Keratinocyte (primary cell): ENCODE results near the gene ARL15. TPM values are rescaled to one million over a fixed set of nuclear protein-coding genes. Genes with fewer than 3 reads are reported as not detected.

ENCODE experiments used
- DNase-seq: peaks from one replicate; pipeline ENCODE4 v3.0.0-alpha.2; 2011; ENCODE audit warnings: low read depth, missing footprints, low spot score
- FAIRE-seq: peaks from 2 replicates; lab custom pipeline; 2011; peaks lifted over from hg19 to GRCh38; lab: Jason Lieb, UNC
- H2AFZ ChIP-seq: 2 replicates; pipeline ENCODE4 v1.6.0; 2012; ENCODE audit warnings: low read length, control low read depth, inconsistent platforms; ENCODE audit not compliant: control insufficient read depth
- H3K27ac ChIP-seq: 2 replicates; pipeline ENCODE4 v1.5.1; 2011; ENCODE audit warnings: low read length; ENCODE audit not compliant: control insufficient read depth, insufficient read depth
- H3K27me3 ChIP-seq: 3 replicates; pipeline ENCODE4 v1.6.0; 2011; ENCODE audit warnings: low read length; ENCODE audit not compliant: control insufficient read depth, insufficient read depth; ENCODE audit errors: extremely low read depth
- H3K36me3 ChIP-seq, 2 experiments: 2 replicates in 1 of 2; 3 replicates in 1 of 2; pipeline ENCODE4 v1.5.1; 2011; ENCODE audit warnings: low read length in 2 of 2, mild to moderate bottlenecking in 1 of 2; ENCODE audit not compliant: control insufficient read depth in 2 of 2, insufficient read depth in 2 of 2; ENCODE audit errors: extremely low read depth in 1 of 2
- H3K4me1 ChIP-seq: 3 replicates; pipeline ENCODE4 v1.5.1; 2011; ENCODE audit warnings: low read length; ENCODE audit not compliant: control insufficient read depth, insufficient read depth; ENCODE audit errors: extremely low read depth
- H3K4me2 ChIP-seq: 3 replicates; pipeline ENCODE4 v1.6.0; 2011; ENCODE audit warnings: low read depth, low read length; ENCODE audit not compliant: control insufficient read depth, insufficient read depth; ENCODE audit errors: extremely low read depth
- H3K4me3 ChIP-seq, 3 experiments: fragments of 200-600 bp in 1 of 3; sonication (generic) in 1 of 3; 2 replicates in 2 of 3; 3 replicates in 1 of 3; pipeline ENCODE4 v1.5.1; 2011 to 2016; ENCODE audit warnings: low read length in 3 of 3, mild to moderate bottlenecking in 3 of 3, control low read depth in 2 of 3, inconsistent platforms in 1 of 3, low read depth in 1 of 3, mixed read lengths in 1 of 3, mixed run types in 1 of 3, moderate library complexity in 1 of 3; ENCODE audit not compliant: control insufficient read depth in 2 of 3, insufficient read depth in 2 of 3; ENCODE audit errors: extremely low read depth in 1 of 3
- H3K79me2 ChIP-seq: 2 replicates; pipeline ENCODE4 v1.6.0; 2012; ENCODE audit warnings: low read length; ENCODE audit not compliant: control insufficient read depth, insufficient read depth
- H3K9ac ChIP-seq: 3 replicates; pipeline ENCODE4 v1.6.0; 2011; ENCODE audit warnings: low read length; ENCODE audit not compliant: control insufficient read depth, insufficient read depth; ENCODE audit errors: extremely low read depth
- H3K9me1 ChIP-seq: 3 replicates; pipeline ENCODE4 v1.6.0; 2011; ENCODE audit warnings: low read length; ENCODE audit not compliant: control insufficient read depth, insufficient read depth; ENCODE audit errors: extremely low read depth
- H3K9me3 ChIP-seq: 2 replicates; pipeline ENCODE4 v1.5.1; 2012; ENCODE audit warnings: low read depth, low read length; ENCODE audit not compliant: control insufficient read depth
- H4K20me1 ChIP-seq: 3 replicates; pipeline ENCODE4 v1.6.0; 2011; ENCODE audit warnings: low read length; ENCODE audit not compliant: control insufficient read depth, insufficient read depth; ENCODE audit errors: extremely low read depth
- EZH2 ChIP-seq: IDR thresholded peaks from one replicate; pipeline ENCODE4 v1.6.1; 2012; ENCODE audit warnings: inconsistent platforms, mild to moderate bottlenecking, low read length, moderate library complexity
- dilution Hi-C: fragments of 300-500 bp; cut with MboI; formaldehyde crosslinking; loops from one replicate; pipeline ENCODE4 v1.7.0; 2020; ENCODE audit warnings: low sequenced_read_pairs; ENCODE audit not compliant: extremely low pct_ligation_motif_present
- polyA plus RNA-seq, 5 experiments: library from polyadenylated mRNA; depleted of rRNA in 3 of 5; stranded (reverse) in 3 of 5; stranded (forward) in 1 of 5; unstranded in 1 of 5; fragments of >200 nt; gene quantifications; 1 replicate in 1 of 5; 2 replicates in 3 of 5; 3 replicates in 1 of 5; pipeline versions ENCODE4 v1.2.1 to v1.2.3, GENCODE V29; 2011 to 2012; ENCODE audit warnings: missing spikeins in 2 of 5, low read depth in 1 of 5, low replicate concordance in 1 of 5
- TF ChIP-seq, protein P1 (sequence below), 3 experiments: IDR thresholded peaks in 1 of 3; conservative IDR thresholded peaks in 1 of 3; optimal IDR thresholded peaks in 1 of 3; 2 replicates in 2 of 3; 3 replicates in 1 of 3; pipeline versions ENCODE3 to v1.5.1; 2011; ENCODE audit warnings: low read length in 3 of 3, mild to moderate bottlenecking in 3 of 3, moderate library complexity in 2 of 3, control low read depth in 1 of 3, inconsistent platforms in 1 of 3; ENCODE audit not compliant: insufficient read depth in 2 of 3; ENCODE audit errors: extremely low read depth in 1 of 3

Gene ARL15
- polyA plus RNA-seq, 1 donor (not counting 4 experiments of a cell fraction or from before 2014, with no cell fraction given) = 19.7 TPM

DNA sequence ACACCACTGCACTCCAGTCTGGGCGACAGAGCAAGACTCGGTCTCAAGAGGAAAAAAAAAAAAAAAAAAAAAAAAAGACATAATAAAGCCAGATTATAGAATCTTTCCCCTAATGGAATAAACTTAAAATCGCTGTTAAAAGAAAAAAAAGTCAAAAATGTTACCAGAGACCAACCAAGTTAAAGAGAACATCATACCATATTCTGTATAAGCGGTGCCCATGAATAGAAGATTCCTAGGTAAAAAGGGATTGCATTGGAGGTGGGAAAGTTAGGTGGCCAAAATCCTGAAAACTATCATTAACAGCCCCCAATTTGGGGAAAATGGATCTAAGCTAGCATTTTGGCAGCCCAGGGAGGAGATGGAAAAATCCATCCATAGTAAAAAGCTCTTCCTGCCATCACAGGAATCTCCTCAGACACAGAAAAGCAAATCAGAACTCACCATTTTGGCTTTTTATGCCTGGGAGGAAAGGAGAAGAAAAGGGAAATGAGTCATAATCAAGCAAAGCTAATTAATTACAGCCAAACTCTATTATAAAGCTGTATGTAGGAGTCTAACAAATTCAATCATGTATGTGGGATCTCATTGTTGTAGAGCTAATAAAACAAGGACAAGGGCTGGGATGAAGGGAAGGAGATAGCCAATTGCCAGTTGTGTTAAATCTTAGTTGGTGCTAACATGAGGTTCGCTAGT, 363.8 kb downstream of the ARL15 start:
- dilution Hi-C loops = no loop called here
- no peaks in the 10 kb centered on the region for H3K27me3 ChIP-seq

DNA sequence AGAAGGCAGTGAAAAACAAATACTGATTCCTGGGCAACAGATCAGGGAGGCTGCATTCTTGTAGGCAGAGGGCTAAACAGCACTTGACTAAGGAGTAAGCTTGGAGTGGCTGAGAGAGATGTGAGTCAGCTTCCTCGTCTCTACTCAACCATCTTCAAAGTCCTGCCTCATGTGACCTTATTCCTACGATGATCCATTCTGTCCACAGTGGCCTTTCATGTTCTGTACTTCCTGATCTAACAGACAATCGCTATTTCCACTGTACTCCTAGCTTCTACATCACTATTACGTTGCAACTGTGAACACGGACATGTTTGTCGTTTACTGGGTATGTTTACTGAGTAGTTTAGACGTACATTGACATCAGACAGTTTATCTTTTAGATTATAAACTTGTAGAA, 365.4 kb downstream of the ARL15 start:
- no peaks in the 10 kb centered on the region for H3K9me3 ChIP-seq
- H3K4me2 ChIP-seq = no peak overlapping the region
- peaks cover 4% of the 10 kb centered on the region for H3K4me1 ChIP-seq
- H3K27me3 ChIP-seq = no peaks in the 10 kb centered on the region
- H3K79me2 ChIP-seq = no peaks in the 10 kb centered on the region
- no peak overlapping the region for H2AFZ ChIP-seq
- H3K9me1 ChIP-seq = no peaks in the 10 kb centered on the region
- TF ChIP-seq, protein P1, sequence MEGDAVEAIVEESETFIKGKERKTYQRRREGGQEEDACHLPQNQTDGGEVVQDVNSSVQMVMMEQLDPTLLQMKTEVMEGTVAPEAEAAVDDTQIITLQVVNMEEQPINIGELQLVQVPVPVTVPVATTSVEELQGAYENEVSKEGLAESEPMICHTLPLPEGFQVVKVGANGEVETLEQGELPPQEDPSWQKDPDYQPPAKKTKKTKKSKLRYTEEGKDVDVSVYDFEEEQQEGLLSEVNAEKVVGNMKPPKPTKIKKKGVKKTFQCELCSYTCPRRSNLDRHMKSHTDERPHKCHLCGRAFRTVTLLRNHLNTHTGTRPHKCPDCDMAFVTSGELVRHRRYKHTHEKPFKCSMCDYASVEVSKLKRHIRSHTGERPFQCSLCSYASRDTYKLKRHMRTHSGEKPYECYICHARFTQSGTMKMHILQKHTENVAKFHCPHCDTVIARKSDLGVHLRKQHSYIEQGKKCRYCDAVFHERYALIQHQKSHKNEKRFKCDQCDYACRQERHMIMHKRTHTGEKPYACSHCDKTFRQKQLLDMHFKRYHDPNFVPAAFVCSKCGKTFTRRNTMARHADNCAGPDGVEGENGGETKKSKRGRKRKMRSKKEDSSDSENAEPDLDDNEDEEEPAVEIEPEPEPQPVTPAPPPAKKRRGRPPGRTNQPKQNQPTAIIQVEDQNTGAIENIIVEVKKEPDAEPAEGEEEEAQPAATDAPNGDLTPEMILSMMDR (optimal IDR thresholded peaks at IDR 0.05 in 1 of 3, IDR thresholded peaks at IDR 0.05 in 1 of 3, conservative IDR thresholded peaks at IDR 0.05 in 1 of 3; ENCODE audit: extremely low read depth in 1 of 3, insufficient read depth in 2 of 3, low read length in 3 of 3) = no peak
- TF ChIP-seq EZH2 = no peak
- dilution Hi-C loops = no loop called here
- FAIRE-seq = no peak
- H3K4me3 ChIP-seq = no peak overlapping the region
- no peak for DNase-seq
- no peak overlapping the region for H3K9ac ChIP-seq
- H4K20me1 ChIP-seq = no peaks in the 10 kb centered on the region
- H3K27ac ChIP-seq = no peak overlapping the region
- H3K36me3 ChIP-seq = no peaks in the 10 kb centered on the region

More for the DNA sequence above, 363.8 kb downstream of the ARL15 start:
- TF ChIP-seq, protein P1 (optimal IDR thresholded peaks at IDR 0.05 in 1 of 3, IDR thresholded peaks at IDR 0.05 in 1 of 3, conservative IDR thresholded peaks at IDR 0.05 in 1 of 3; ENCODE audit: extremely low read depth in 1 of 3, insufficient read depth in 2 of 3, low read length in 3 of 3) = no peak
- TF ChIP-seq EZH2 = no peak
- no peaks in the 10 kb centered on the region for H3K9me1 ChIP-seq
- DNase-seq (no peak), FAIRE-seq (no peak)
- no peaks in the 10 kb centered on the region for H3K9me3 ChIP-seq
- H3K4me1 ChIP-seq = peaks cover 4% of the 10 kb centered on the region
- H3K36me3 ChIP-seq = no peaks in the 10 kb centered on the region
- H2AFZ ChIP-seq = no peak overlapping the region
- H4K20me1 ChIP-seq = no peaks in the 10 kb centered on the region
- no peak overlapping the region for H3K4me2 ChIP-seq
- H3K27ac ChIP-seq = no peak overlapping the region
- H3K4me3 ChIP-seq = no peak overlapping the region
- H3K79me2 ChIP-seq = no peaks in the 10 kb centered on the region
- H3K9ac ChIP-seq = no peak overlapping the region
